A549 treated with CORT108297 at 1 μM for 4 hours (cell line): Measurements from ENCODE around the gene IPMK. TPM values are rescaled to one million over a fixed set of nuclear protein-coding genes. Genes with fewer than 3 reads are reported as not detected.

ENCODE experiments used
- total RNA-seq: library from RNA; stranded (reverse); fragments of 200-300 nt; extraction: Qiagen RNA extraction; gene quantifications from 5 replicates; pipeline ENCODE4 v1.2.3, GENCODE V29; 2022

The IPMK gene
- total RNA-seq = 2.1 to 3.2 TPM (median 2.7 TPM) in 5 replicates

DNA sequence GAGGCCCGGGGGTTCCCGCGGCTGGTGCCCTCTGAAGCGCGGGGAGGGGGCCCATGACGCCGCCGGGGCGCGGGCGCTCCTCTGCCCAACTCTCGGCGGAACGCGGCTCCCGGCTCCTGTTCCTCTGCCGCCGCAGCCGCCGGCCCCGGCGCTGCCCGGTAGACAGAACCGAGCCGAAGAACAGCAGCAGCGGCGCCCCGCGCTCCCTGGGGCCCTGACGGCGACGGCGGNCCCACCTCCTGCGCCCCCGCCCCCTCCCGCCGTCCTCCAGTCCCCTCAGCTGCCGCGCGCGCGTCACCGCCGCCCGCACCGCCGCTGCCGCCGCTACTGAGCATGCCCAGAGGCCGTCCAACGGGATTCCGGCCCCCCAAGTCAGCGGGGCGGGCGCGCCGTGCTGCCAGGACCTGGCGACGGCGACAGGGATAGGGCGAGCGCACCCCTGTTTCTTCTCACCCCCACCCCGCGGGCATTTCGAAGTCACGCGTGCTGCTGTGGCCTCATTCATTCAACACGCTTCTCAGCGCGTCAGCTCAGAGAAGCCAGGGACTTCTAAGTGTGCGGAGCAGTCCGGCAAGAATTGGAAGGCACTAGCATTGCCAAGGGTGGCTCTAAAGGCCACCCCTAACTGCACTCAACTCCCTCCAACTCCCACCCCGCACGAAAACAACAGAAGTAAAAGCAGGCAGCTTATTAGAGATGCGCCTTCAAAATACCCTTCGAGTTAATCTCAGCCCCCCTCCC lies at the start of gene IPMK:
IPMK (minus strand) TSS at position 182 of the 741 bp plus-strand sequence. CDS start 283 bp downstream, outside the sequence.

DNA sequence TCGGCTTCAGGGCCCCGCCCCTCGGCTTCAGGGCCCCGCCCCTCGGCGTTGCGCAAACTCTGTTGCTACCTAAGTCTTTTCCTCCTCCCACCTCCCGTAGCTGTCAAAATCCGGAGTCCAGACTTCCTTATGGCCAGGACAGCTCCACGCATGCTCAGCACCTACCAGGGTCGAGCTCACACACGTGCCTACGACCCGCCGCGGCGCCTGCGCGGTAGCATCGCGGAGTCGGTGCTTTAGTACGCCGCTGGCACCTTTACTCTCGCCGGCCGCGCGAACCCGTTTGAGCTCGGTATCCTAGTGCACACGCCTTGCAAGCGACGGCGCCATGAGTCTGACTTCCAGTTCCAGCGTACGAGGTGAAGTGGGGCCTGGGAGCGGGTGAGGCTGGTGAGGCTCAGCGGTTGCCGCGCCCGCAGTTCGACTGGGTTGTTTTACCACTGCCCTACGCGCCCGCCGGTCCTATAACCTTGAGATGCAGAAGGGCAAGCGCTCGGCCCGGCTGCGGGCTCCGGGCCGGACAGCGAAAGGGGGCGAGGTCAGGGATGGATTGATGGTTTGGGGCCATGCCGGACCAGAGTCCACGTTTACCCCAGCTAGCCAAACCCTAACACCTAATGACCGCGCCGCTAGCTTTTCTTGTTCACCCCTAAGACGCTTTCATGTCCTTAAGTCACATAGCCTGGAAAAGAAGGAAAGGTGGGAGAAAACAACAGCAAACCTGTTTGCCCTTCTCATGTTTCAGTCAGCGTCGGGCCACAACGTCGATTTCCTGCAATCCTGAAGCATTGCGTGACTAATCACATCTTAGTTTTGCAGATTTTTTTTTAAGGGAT lies 1.5 kb upstream of the IPMK start, which contains the start of gene CISD1:
CISD1 (plus strand) TSS at position 217 of the 836 bp plus-strand sequence; CDS start at position 329, 112 bp downstream.

Other genes with a start within 250 kb of the IPMK start
- 46.3 to 59.3 TPM (median 52.8 TPM) in 5 replicates for gene CISD1, start 1.3 kb upstream of the IPMK start, total RNA-seq
- gene UBE2D1, start 67.1 kb upstream of the IPMK start, total RNA-seq = 15.6 to 21.5 TPM (median 20.7 TPM) in 5 replicates
- gene TFAM, start 117.5 kb upstream of the IPMK start, total RNA-seq = 68.9 to 103 TPM (median 74.2 TPM) in 5 replicates
- 18.0 to 27.3 TPM (median 21.2 TPM) in 5 replicates for gene BICC1, start 245.0 kb upstream of the IPMK start, total RNA-seq